Measurements from ENCODE around the gene WDR35. TPM values are rescaled to one million over a fixed set of nuclear protein-coding genes. Genes with fewer than 3 reads are reported as not detected.

Gene WDR35
- polyA plus RNA-seq, 10 donors, result 5.8 to 11.5 (median 8.3) TPM

GRCh38 chr2:19870792-19871191 is 119.1 kb downstream of the WDR35 start:
- no peak for DNase-seq

GRCh38 chr2:19868701-19869580 is 121.0 kb downstream of the WDR35 start:
- peak; percentile 45 to 89 (median 63) for DNase-seq

GRCh38 chr2:19868224-19868623 is 121.7 kb downstream of the WDR35 start:
- no peak for DNase-seq

- DNase-seq, result no peak
These were observed 123.1 kb downstream of the WDR35 start for GRCh38 chr2:19866771-19867170.

GRCh38 chr2:19865151-19865550 is 124.8 kb downstream of the WDR35 start:
- no peak for DNase-seq

GRCh38 chr2:19864381-19864780 is 125.5 kb downstream of the WDR35 start:
- no peak for DNase-seq

- DNase-seq, result peak; percentile 29 to 85 (median 67)
These were observed 126.4 kb downstream of the WDR35 start for GRCh38 chr2:19863303-19864041.

- peak in 1 of 3 donors; percentile 41 for DNase-seq
These were observed 128.1 kb downstream of the WDR35 start for GRCh38 chr2:19861813-19862212.

Other genes starting within 250 kb of the WDR35 start
- gene TTC32, start 88.1 kb downstream of the WDR35 start, polyA plus RNA-seq (ENCODE audit: insufficient read length in 10 of 10), result 10 to 100 TPM; 12.4 to 23.6 (median 17.2) TPM
- 1 to 10 TPM in 7 of 10 donors, under 1 TPM in 3; 0.63 to 1.7 (median 1.2) TPM for gene MATN3, start 22.6 kb upstream of the WDR35 start, polyA plus RNA-seq (ENCODE audit: insufficient read length in 10 of 10)
- 100 to 1,000 TPM; 341 to 420 (median 373) TPM for gene LAPTM4A, start 61.5 kb upstream of the WDR35 start, polyA plus RNA-seq (ENCODE audit: insufficient read length in 10 of 10)
- gene SDC1, start 235.0 kb upstream of the WDR35 start, polyA plus RNA-seq (ENCODE audit: insufficient read length in 10 of 10), result 10 to 100 TPM in 3 of 10 donors, 1 to 10 TPM in 7; 2.2 to 49.1 (median 7.1) TPM

All from muscle of back (tissue), 11 donors.